ENCODE measurements around the gene SPATA21. TPM values are rescaled to one million over a fixed set of nuclear protein-coding genes. Genes with fewer than 3 reads are reported as not detected.

The SPATA21 gene
- total RNA-seq, 1 donor from 2014 or later: not detected

DNA sequence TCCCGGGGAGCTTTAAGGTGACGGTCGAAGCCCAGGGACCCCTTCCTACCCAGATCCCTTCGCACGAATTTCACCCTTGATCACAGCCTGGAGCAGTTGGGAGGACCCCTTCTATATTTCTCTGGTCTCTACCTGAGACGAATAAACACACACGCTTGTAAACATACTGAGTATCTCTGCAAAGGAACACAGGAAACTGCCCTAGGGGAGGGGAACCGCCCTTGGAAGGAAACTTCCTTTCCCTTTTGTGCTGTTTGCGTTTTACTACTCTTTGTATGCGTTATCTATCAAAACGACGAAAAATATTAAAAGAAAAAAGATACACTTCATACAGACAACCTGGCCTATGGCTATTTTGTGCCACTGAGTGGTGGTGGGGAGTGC, 4.0 kb upstream of the SPATA21 start:
- peak overlapping the region; percentile 97 for H3K27ac Mint-ChIP-seq (ENCODE audit: unreplicated experiment)
- H3K27me3 Mint-ChIP-seq (ENCODE audit: unreplicated experiment): peaks cover 9% of the 10 kb centered on the region
- TF ChIP-seq, protein P1, sequence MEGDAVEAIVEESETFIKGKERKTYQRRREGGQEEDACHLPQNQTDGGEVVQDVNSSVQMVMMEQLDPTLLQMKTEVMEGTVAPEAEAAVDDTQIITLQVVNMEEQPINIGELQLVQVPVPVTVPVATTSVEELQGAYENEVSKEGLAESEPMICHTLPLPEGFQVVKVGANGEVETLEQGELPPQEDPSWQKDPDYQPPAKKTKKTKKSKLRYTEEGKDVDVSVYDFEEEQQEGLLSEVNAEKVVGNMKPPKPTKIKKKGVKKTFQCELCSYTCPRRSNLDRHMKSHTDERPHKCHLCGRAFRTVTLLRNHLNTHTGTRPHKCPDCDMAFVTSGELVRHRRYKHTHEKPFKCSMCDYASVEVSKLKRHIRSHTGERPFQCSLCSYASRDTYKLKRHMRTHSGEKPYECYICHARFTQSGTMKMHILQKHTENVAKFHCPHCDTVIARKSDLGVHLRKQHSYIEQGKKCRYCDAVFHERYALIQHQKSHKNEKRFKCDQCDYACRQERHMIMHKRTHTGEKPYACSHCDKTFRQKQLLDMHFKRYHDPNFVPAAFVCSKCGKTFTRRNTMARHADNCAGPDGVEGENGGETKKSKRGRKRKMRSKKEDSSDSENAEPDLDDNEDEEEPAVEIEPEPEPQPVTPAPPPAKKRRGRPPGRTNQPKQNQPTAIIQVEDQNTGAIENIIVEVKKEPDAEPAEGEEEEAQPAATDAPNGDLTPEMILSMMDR (IDR thresholded peaks at IDR 0.05; ENCODE audit: unreplicated experiment): no peak
- peak overlapping the region; percentile 98 for H3K4me3 Mint-ChIP-seq (ENCODE audit: unreplicated experiment)
- H3K9me3 Mint-ChIP-seq (ENCODE audit: unreplicated experiment): no peaks in the 10 kb centered on the region
- H3K4me1 Mint-ChIP-seq (ENCODE audit: unreplicated experiment): peaks cover 33% of the 10 kb centered on the region
- no peak for DNase-seq (ENCODE audit: low spot score)
- H3K36me3 Mint-ChIP-seq (ENCODE audit: low read depth, unreplicated experiment): peaks cover 25% of the 10 kb centered on the region

DNA sequence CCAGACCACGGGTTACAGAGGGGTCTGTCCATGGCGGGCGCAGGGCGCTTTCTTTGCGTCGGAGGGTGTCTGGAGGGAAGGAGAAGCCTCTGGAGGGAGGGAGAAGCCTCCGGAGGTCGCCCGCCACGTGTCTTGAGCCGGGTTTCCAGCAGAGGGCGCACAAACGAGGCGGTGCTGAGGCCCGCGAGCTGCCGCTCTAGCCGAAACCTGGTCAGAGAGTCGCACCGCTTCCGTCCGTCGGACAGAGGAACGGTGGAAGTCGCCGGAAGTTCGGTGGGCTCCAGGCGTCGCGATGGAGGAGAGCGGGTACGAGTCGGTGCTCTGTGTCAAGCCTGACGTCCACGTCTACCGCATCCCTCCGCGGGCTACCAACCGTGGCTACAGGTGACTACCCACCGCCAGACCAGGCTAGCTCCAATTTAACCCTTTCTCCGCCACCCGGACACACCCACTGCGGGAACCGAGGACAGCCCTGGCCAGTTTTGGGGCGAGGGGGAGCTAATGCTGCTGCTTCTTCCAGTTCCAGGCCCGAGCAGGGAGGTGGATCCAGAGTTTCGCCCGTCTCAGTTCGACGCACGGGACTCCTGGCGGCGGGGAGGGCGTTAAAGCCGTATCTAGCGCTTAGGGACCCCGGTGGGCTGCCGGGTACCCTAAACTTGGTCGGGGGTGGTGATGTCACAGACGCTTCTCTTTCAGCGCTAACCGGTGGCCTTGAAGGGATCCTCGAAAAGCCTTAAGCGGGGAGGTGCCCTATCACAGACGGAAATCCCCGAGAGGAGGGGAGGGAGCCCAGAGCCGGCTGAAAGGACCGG, 3.5 kb upstream of the SPATA21 start, which contains the start of gene NECAP2:
TSS of gene NECAP2 (plus strand) at position 255 of the 812 bp plus-strand sequence. CDS start at position 293, 38 bp downstream.
- peak; percentile 99 for DNase-seq (ENCODE audit: low spot score)
- peak within 1 kb of the TSS; percentile 98 for H3K4me3 Mint-ChIP-seq (ENCODE audit: unreplicated experiment)
- peaks cover 9% of the 10 kb centered on the region for H3K27me3 Mint-ChIP-seq (ENCODE audit: unreplicated experiment)
- peaks cover 33% of the 10 kb centered on the region for H3K4me1 Mint-ChIP-seq (ENCODE audit: unreplicated experiment)
- peaks cover 25% of the 10 kb centered on the region for H3K36me3 Mint-ChIP-seq (ENCODE audit: low read depth, unreplicated experiment)
- TF ChIP-seq, protein P1 (IDR thresholded peaks at IDR 0.05; ENCODE audit: unreplicated experiment): peak; percentile 83
- peak within 1 kb of the TSS; percentile 97 for H3K27ac Mint-ChIP-seq (ENCODE audit: unreplicated experiment)
- H3K9me3 Mint-ChIP-seq (ENCODE audit: unreplicated experiment): no peaks in the 10 kb centered on the region

DNA sequence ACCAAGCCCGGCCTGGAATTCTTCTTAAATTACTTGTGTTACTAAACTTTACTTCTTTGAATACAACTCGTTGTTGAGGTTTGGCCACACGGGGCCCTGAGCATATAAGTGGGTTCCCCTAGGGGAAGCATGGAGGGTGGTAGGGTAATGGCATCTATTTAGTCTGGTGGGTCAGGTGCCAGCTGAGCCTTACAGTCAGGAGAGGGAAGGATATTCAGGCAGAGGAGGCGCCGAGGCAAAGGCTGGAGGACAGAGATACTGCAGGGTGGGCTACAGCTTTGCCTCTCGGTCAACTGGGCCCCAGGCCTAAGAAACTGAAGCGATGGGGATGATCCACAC, 2.9 kb upstream of the SPATA21 start:
- Mint-ChIP-seq H3K36me3 (ENCODE audit: low read depth, unreplicated experiment) (peaks cover 25% of the 10 kb centered on the region), H3K27me3 (ENCODE audit: unreplicated experiment) (peaks cover 9% of the 10 kb centered on the region), H3K4me3 (ENCODE audit: unreplicated experiment) (peak overlapping the region; percentile 98), H3K4me1 (ENCODE audit: unreplicated experiment) (peaks cover 33% of the 10 kb centered on the region), H3K27ac (ENCODE audit: unreplicated experiment) (peak overlapping the region; percentile 83), H3K9me3 (ENCODE audit: unreplicated experiment) (no peaks in the 10 kb centered on the region)
- DNase-seq (ENCODE audit: low spot score): no peak
- TF ChIP-seq, protein P1 (IDR thresholded peaks at IDR 0.05; ENCODE audit: unreplicated experiment): no peak

DNA sequence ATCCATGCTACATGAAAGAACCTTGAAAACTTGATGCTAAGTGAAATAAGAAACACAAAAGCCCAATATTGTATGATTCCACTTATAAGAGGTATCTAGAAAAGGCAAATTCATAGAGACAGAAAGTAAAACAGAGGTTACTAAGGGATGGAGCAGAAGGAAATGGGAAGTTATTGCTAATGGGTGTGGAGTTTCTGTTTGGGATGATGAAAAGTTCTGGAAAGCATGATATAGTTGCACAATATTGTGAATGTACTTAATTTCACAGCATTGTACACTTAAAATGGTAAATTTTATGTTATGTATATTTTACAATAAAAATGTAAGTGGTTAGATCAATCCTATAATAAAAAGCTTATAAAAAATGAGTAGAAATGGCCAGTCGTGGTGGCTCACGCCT, 1.7 kb upstream of the SPATA21 start:
- Mint-ChIP-seq H3K4me3 (ENCODE audit: unreplicated experiment) (no peak overlapping the region), H3K4me1 (ENCODE audit: unreplicated experiment) (peaks cover 26% of the 10 kb centered on the region), H3K9me3 (ENCODE audit: unreplicated experiment) (no peaks in the 10 kb centered on the region), H3K27ac (ENCODE audit: unreplicated experiment) (no peak overlapping the region), H3K27me3 (ENCODE audit: unreplicated experiment) (peaks cover 9% of the 10 kb centered on the region), H3K36me3 (ENCODE audit: low read depth, unreplicated experiment) (peaks cover 17% of the 10 kb centered on the region)
- DNase-seq (ENCODE audit: low spot score): no peak
- TF ChIP-seq, protein P1 (IDR thresholded peaks at IDR 0.05; ENCODE audit: unreplicated experiment): no peak

DNA sequence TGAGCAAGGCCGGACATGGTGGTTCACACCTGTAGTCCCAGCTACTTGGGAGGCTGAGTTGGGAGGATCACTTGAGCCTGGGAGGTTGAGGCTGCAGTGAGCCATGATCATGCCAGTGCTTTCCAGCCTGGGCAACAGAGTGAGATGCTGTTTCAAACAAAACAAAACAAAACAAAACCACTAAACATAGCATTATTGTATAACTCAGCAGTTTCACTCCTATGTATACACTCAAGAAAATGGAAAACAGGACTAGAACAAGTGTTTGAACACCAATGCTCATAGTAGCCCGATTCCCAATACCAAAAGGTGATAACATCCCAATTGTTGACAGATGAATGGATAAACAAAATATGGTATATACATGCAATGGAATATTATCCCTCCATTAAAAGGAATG, 1.3 kb upstream of the SPATA21 start:
- DNase-seq (ENCODE audit: low spot score): no peak
- no peaks in the 10 kb centered on the region for H3K9me3 Mint-ChIP-seq (ENCODE audit: unreplicated experiment)
- H3K36me3 Mint-ChIP-seq (ENCODE audit: low read depth, unreplicated experiment): peaks cover 13% of the 10 kb centered on the region
- H3K4me1 Mint-ChIP-seq (ENCODE audit: unreplicated experiment): peaks cover 25% of the 10 kb centered on the region
- no peak overlapping the region for H3K4me3 Mint-ChIP-seq (ENCODE audit: unreplicated experiment)
- TF ChIP-seq, protein P1 (IDR thresholded peaks at IDR 0.05; ENCODE audit: unreplicated experiment): no peak
- peaks cover 9% of the 10 kb centered on the region for H3K27me3 Mint-ChIP-seq (ENCODE audit: unreplicated experiment)
- no peak overlapping the region for H3K27ac Mint-ChIP-seq (ENCODE audit: unreplicated experiment)

Data from endothelial cell (in vitro differentiated cells).